CD4-positive, alpha-beta T cell treated with Interleukin-1 beta for 1 hour (primary cell): ENCODE data around the gene MXD4.

Experiments
- DNase-seq, 2 donors: peaks; one replicate each; pipeline ENCODE4 v3.0.0-alpha.2; 2020 to 2022

The MXD4 gene

GRCh38 chr4:2261110-2261852, 628 bp downstream of the MXD4 start:
- DNase-seq: peak; percentile 49 to 60

DNA sequence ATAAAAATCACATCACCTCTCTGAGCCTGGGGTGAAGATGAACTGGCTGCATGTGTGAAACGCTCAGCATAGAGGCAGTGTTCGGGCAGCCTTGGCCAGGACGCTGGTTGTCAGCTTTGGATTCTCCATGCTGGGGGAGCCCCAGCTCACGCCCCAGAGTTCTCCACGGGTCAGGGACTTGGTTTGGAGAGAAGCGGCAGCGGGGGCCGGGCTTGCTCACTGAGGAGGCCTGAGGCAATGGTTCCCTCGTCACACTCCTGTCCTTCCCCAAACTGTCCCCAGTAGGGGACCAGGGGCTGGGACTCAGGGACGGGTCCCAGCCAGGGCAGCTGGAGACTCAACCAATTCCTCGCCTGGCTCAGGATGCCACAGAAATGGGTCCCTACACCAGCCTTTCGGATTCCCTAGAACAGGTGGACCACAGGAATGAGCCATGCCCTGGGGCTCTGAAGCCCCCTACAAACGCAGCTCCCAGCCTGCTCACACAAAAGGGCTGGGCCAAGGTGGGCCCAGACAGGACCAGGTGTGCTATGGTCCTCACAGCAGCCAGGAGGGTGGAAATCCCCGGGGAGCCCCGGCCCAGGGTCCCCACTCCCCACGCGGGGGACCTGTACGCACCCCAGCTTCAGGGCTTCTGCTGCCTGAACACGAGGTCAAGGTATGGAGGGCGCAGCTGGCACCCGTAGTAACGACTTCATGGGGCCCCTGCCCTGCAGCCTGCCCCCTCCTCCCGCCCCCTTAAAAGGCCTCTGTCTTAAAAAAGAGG, 1.4 kb downstream of the MXD4 start:
- DNase-seq: no peak

DNA sequence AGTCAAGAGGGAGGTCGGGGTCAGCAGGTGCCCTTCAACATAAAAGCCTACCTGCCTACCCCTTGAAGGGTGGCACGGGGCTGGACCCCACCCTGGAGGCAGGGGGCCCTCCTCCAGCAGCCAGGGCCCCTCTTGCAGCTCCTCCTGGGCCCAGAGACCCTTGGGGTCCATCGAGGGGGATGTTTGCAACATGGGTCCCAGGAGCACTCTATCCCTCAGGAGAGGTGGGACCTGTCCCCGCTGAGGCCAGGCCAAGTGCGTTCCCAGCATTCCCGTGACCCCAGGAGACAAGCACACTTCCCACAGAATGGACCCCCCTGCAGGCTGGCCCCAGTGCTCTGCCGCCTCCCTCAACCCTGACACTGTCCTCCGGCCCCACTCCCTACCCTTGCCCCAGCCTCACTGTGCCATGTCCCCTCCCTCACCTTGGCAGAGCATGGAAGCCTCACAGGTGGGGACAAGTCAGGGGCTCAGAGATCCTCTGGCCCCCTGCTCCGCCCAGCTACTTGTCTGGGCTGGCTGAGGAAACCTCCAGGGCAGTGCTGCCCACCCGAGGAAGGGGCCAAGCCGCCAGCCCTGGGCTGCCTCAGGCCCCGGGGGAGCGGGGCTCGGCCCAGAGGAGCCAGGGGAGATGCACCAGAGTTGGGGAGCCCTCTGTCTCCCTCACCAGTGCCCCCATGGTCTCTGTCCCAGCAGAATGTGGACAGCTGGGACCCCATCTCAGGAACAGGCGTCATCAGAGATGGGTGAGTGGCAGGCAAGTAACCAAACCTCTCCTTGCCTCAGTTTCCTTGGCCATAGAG, 2.2 kb downstream of the MXD4 start:
- DNase-seq: no peak

DNA sequence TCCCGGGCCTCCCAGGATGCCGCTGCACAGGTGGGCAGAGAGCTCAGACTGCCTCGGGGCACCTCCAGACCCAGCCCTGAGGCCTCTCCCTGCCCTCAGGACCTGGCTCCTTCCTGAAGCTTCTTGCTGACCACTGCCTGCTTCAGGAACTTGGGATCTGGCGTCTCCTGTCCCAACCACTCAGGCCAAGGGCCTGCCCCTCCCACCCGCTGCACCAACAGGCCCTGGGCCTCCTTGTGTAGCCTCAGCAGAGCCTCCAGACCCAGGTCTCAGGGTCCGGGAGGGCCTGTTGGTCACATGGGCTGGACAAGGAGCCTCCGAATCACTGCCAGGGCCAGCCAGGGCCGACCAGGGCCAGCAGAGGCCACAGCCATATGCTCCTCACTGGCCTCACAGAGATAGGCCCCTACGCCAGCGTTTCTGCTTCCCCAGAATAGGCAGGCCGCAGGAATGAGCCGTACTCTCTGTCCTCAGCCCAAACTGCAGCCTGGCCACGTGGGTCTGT, 2.8 kb downstream of the MXD4 start:
- DNase-seq: no peak

DNA sequence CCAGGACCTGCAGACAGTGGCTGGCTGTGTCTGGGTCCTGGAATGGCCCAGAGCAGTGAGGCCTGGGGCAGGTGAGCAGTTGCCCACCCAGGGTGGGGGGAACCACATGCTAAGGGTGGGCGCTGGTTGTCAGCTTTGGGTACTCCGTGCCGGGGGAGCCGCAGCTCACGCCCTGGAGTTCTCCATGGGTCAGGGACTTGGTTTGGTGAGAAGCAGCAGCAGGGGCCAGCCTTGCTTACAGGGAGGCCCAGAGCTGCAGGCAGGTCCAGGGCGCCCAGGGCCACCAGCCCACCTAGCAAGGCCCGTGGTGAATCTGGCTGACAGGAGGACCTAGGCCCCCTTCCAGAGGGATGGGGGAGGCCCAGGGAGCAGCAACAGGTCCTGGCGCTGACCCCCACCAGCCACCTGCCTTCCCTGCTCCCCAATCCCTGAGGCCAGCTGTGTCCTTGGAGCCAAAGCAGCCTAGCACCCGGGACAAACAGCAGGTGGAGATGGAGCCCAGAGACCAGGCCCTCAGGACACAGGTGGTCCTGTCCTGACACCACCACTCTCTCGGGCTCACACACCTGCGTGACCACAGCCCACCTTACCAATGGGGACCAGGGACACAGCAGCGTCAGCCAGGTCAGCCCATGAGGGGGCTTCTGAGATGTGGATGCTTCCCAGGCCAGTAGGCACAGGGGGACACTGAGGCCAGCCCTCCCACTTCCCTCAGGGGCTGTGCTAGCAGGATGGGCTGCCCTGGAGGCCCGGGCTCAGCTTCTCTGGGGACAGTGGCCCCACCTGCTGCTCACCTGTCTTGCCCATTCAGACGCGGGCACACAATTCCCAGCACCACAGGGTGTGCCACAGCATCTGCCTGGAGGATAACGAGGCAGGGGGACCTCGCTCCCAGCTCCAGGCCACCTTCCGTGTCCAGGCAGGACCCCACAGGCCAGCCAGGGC, 3.5 kb downstream of the MXD4 start:
- no peak for DNase-seq

- no peak for DNase-seq
Measured at GRCh38 chr4:2257361-2258081, 4.4 kb downstream of the MXD4 start.

- no peak for DNase-seq
Measured at GRCh38 chr4:2256781-2257191, 5.1 kb downstream of the MXD4 start.

- no peak for DNase-seq
Measured at GRCh38 chr4:2256156-2256731, 5.7 kb downstream of the MXD4 start.

DNA sequence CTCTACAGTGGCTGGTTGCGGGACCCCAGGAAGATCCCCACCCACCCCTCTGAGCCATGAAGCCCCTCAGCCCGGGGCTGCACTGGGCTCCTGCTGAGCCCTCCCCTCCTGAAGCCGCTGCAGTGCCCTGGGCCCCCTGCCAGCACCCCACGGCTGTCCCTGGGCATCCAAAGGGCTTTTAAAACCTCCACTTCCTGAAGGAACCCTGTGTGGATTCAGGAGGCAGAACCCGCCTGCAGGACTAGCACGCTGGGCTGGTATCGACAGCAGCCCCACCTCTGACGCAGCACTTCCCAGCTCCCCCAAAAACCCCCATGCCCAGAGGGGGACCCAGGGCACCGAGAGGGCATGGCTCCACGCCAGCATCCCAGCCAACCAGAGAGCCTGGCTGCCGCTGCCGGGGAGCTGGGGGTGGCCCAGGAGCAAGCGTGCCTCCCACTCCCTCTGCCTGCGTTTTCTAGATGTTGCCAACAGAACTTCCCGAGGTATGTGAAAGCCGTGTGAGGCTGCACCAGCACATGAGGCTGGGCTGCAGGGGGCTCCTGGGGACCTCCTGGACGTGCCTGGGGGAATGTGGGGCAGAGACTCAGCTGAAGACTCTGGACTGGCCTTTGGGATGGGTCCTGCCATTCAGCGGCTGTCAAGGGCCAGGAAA, 6.3 kb downstream of the MXD4 start:
- no peak for DNase-seq

GRCh38 chr4:2254665-2255500, 7.0 kb downstream of the MXD4 start:
- DNase-seq: no peak

DNA sequence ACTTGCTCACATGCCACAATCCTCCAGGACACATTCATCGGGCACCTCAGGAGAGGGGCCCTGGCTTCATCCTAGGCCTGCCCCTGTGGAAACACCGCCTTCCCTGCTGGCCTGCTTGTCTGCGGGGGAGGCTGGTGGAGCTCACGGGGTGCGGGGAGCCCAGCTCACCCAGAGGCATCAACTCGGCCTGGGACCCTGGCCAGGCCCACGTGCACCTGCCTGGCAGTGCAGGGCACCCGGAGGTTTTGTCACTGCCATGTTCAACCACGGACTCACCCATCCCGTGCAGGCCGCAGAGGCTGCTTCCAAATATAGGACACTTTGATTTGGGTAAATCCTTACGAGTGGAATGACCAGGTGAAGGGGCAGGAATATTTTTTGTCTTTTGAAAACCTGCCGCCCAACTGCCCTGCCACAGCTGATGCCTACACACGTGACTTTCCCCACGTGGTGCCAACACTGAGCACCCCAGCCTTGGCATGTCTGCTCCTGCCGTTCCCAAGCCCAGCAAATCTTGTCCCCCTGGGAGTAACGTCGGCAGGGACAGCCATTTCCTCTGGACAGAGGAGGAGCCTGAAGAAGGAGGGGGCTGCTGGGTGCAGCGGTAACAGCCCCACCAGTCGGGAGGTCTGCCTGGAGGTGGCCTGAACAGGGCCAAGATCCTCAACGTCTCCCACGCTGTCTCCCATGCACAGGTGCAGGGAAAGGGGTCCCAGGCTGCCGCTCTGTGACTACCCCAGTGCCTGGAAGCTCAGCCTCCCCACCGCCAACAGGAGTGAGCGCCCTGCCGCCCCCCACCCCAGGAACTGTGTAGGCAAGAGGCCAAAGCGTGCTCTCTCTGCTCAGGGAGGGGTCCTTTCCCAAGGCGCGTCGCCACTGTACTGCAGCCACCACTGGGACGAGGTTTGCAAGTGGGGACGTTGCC, 8.5 kb downstream of the MXD4 start:
- no peak for DNase-seq

- no peak for DNase-seq
Measured at GRCh38 chr4:2252530-2253091, 9.3 kb downstream of the MXD4 start.

- DNase-seq: no peak
Measured at GRCh38 chr4:2251795-2252529, 9.9 kb downstream of the MXD4 start.

- DNase-seq: no peak
Measured at GRCh38 chr4:2251073-2251794, 10.7 kb downstream of the MXD4 start.

- no peak for DNase-seq
Measured at GRCh38 chr4:2250357-2251072, 11.4 kb downstream of the MXD4 start.
